H9 (cell line): Measurements from ENCODE around the gene EBPL. TPM values are rescaled to one million over a fixed set of nuclear protein-coding genes. Genes with fewer than 3 reads are reported as not detected.

ENCODE experiments used
- DNase-seq: peaks from one replicate; pipeline ENCODE4 v3.0.0-alpha.2; 2017
- H2AFZ ChIP-seq: one replicate; pipeline ENCODE4 v1.6.1; 2013; ENCODE audit warnings: mild to moderate bottlenecking, low read length, control low read depth, moderate library complexity
- H2AK5ac ChIP-seq: 2 replicates; pipeline ENCODE4 v1.6.1; 2013; ENCODE audit warnings: low read length, control low read depth, mixed read lengths; ENCODE audit not compliant: insufficient read length
- H2BK120ac ChIP-seq: one replicate; pipeline ENCODE4 v1.6.1; 2013; ENCODE audit warnings: low read depth, mild to moderate bottlenecking, low read length, control low read depth, inconsistent platforms; ENCODE audit not compliant: poor library complexity, severe bottlenecking
- H2BK12ac ChIP-seq: 2 replicates; pipeline ENCODE4 v1.6.1; 2013; ENCODE audit warnings: low read length, control low read depth, mixed read lengths, low read depth; ENCODE audit not compliant: insufficient read length
- H2BK15ac ChIP-seq: 2 replicates; pipeline ENCODE4 v1.6.1; 2013; ENCODE audit warnings: low read depth, low read length, control low read depth
- H2BK20ac ChIP-seq: one replicate; pipeline ENCODE4 v1.6.1; 2013; ENCODE audit warnings: low read depth, mild to moderate bottlenecking, low read length, control low read depth, inconsistent platforms; ENCODE audit not compliant: poor library complexity, severe bottlenecking
- H2BK5ac ChIP-seq: 2 replicates; pipeline ENCODE4 v1.6.1; 2013; ENCODE audit warnings: low read length, control low read depth, mixed read lengths; ENCODE audit not compliant: insufficient read length
- H3K14ac ChIP-seq: 2 replicates; pipeline ENCODE4 v1.6.1; 2013; ENCODE audit warnings: low read length, control low read depth; ENCODE audit not compliant: insufficient read depth
- H3K18ac ChIP-seq: 2 replicates; pipeline ENCODE4 v1.6.1; 2013; ENCODE audit warnings: low read depth, mild to moderate bottlenecking, mixed read lengths, low read length, control low read depth; ENCODE audit not compliant: insufficient read length
- H3K23ac ChIP-seq: 2 replicates; pipeline ENCODE4 v1.6.1; 2013; ENCODE audit warnings: low read length, control low read depth, mixed read lengths, low read depth; ENCODE audit not compliant: insufficient read length
- H3K23me2 ChIP-seq: 2 replicates; pipeline ENCODE4 v1.6.1; 2013; ENCODE audit warnings: low read depth, mild to moderate bottlenecking, mixed read lengths, low read length, control low read depth; ENCODE audit not compliant: insufficient read length, poor library complexity, severe bottlenecking
- H3K27ac ChIP-seq: 2 replicates; pipeline ENCODE4 v1.5.1; 2013; ENCODE audit warnings: low read length, control low read depth, mixed read lengths, low read depth; ENCODE audit not compliant: insufficient read length
- H3K27me3 ChIP-seq: 2 replicates; pipeline ENCODE4 v1.6.1; 2013; ENCODE audit warnings: low read length, control low read depth, inconsistent platforms; ENCODE audit not compliant: insufficient read depth
- H3K4ac ChIP-seq: 2 replicates; pipeline ENCODE4 v1.6.1; 2013; ENCODE audit warnings: low read depth, mild to moderate bottlenecking, control low read depth, inconsistent platforms, low read length, moderate library complexity
- H3K4me1 ChIP-seq: 2 replicates; pipeline ENCODE4 v1.6.1; 2013; ENCODE audit warnings: low read length, control low read depth, inconsistent platforms; ENCODE audit not compliant: insufficient read depth
- H3K4me2 ChIP-seq: 2 replicates; pipeline ENCODE4 v1.6.1; 2013; ENCODE audit warnings: low read length, control low read depth, mixed read lengths; ENCODE audit not compliant: insufficient read length, insufficient read depth
- H3K56ac ChIP-seq: 2 replicates; pipeline ENCODE4 v1.6.1; 2013; ENCODE audit warnings: low read depth, mild to moderate bottlenecking, mixed read lengths, low read length, control low read depth; ENCODE audit not compliant: insufficient read length
- H3K79me1 ChIP-seq: 2 replicates; pipeline ENCODE4 v1.6.1; 2013; ENCODE audit warnings: low read depth, mild to moderate bottlenecking, moderate library complexity, low read length, control low read depth, inconsistent platforms; ENCODE audit not compliant: insufficient read depth, poor library complexity, severe bottlenecking
- H3K79me2 ChIP-seq: 2 replicates; pipeline ENCODE4 v1.6.1; 2013; ENCODE audit warnings: low read length, control low read depth, inconsistent platforms; ENCODE audit not compliant: insufficient read depth
- H3K9ac ChIP-seq: 2 replicates; pipeline ENCODE4 v1.6.1; 2013; ENCODE audit warnings: low read length, control low read depth, mixed read lengths; ENCODE audit not compliant: insufficient read length; ENCODE audit errors: extremely low read depth
- H3K9me3 ChIP-seq: one replicate; pipeline ENCODE4 v1.6.1; 2013; ENCODE audit warnings: low read depth, low read length, inconsistent platforms; ENCODE audit not compliant: control insufficient read depth
- H3T11ph ChIP-seq: one replicate; pipeline ENCODE4 v1.6.1; 2013; ENCODE audit warnings: mild to moderate bottlenecking, low read length, control low read depth, inconsistent platforms
- H4K20me1 ChIP-seq: one replicate; pipeline ENCODE4 v1.6.1; 2013; ENCODE audit not compliant: control insufficient read depth, insufficient read length, insufficient read depth
- H4K5ac ChIP-seq: 2 replicates; pipeline ENCODE4 v1.6.1; 2013; ENCODE audit warnings: low read depth, mild to moderate bottlenecking, mixed read lengths, low read length, control low read depth; ENCODE audit not compliant: insufficient read length
- H4K8ac ChIP-seq: replicated peaks from 2 replicates; pipeline ENCODE4 v1.6.1; 2013; ENCODE audit warnings: low read length, control low read depth, mixed read lengths, low read depth; ENCODE audit not compliant: insufficient read length
- H4K91ac ChIP-seq: 2 replicates; pipeline ENCODE4 v1.6.1; 2013; ENCODE audit warnings: low read depth, mild to moderate bottlenecking, moderate library complexity, mixed read lengths, low read length, control low read depth; ENCODE audit not compliant: insufficient read length
- H3K27ac Mint-ChIP-seq, 3 experiments: 2 replicates in 2 of 3; 3 replicates in 1 of 3; pipeline ENCODE4 v1.8.0; 2020 to 2021; ENCODE audit warnings: mixed read lengths in 3 of 3, mild to moderate bottlenecking in 1 of 3, moderate library complexity in 1 of 3
- H3K27me3 Mint-ChIP-seq: 2 replicates; pipeline ENCODE4 v1.8.0; 2021; ENCODE audit warnings: low read depth, mild to moderate bottlenecking, moderate library complexity, mixed read lengths
- H3K36me3 Mint-ChIP-seq, 3 experiments: 2 replicates in 2 of 3; 3 replicates in 1 of 3; pipeline ENCODE4 v1.8.0; 2020 to 2021; ENCODE audit warnings: low read depth in 3 of 3, mixed read lengths in 3 of 3; ENCODE audit not compliant: insufficient read depth in 1 of 3
- H3K4me1 Mint-ChIP-seq, 2 experiments: 2 replicates each; pipeline ENCODE4 v1.8.0; 2020; ENCODE audit warnings: mixed read lengths in 2 of 2
- H3K4me3 Mint-ChIP-seq, 2 experiments: 2 replicates in 1 of 2; 3 replicates in 1 of 2; pipeline ENCODE4 v1.8.0; 2020 to 2021; ENCODE audit warnings: mild to moderate bottlenecking in 2 of 2, mixed read lengths in 2 of 2, moderate library complexity in 1 of 2
- H3K9me3 Mint-ChIP-seq, 2 experiments: 2 replicates in 1 of 2; 3 replicates in 1 of 2; pipeline ENCODE4 v1.8.0; 2020; ENCODE audit warnings: mild to moderate bottlenecking in 2 of 2, mixed read lengths in 2 of 2, moderate library complexity in 1 of 2
- WGBS: extraction: QIAGEN DNeasy Blood & Tissue Kit; methylation state at CpG from one replicate; pipeline ENCODE4 v1.1.7; 2013; ENCODE audit warnings: missing lambda C conversion rate, low lambda C conversion rate, mixed read lengths; ENCODE audit not compliant: insufficient read length; ENCODE audit errors: extremely low coverage; 5-methylcytosine and 5-hydroxymethylcytosine counted together
- total RNA-seq: library from RNA; stranded (reverse); gene quantifications from 2 replicates; pipeline ENCODE4 v1.2.1, GENCODE V29; 2021
- TF ChIP-seq, protein P1 (sequence below): fragments of 200-600 bp; sonication (generic); conservative IDR thresholded peaks from 3 replicates; pipeline ENCODE4 v1.8.0; 2021; ENCODE audit warnings: antibody characterized with exemption, mild to moderate bottlenecking

EBPL gene
- total RNA-seq, 1 experiment from 2014 or later, result 65.9 TPM

DNA sequence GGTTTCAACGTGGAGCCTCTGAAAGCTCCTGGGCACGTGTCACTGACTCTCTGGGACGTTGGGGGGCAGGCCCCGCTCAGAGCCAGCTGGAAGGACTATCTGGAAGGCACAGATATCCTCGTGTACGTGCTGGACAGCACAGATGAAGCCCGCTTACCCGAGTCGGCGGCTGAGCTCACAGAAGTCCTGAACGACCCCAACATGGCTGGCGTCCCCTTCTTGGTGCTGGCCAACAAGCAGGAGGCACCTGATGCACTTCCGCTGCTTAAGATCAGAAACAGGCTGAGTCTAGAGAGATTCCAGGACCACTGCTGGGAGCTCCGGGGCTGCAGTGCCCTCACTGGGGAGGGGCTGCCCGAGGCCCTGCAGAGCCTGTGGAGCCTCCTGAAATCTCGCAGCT lies 60.7 kb downstream of the EBPL start:
- Histone ChIP-seq H3K56ac (no peak overlapping the region), H3K9me3 (no peaks in the 10 kb centered on the region), H3K27ac (no peak overlapping the region), H3K27me3 (no peaks in the 10 kb centered on the region), H2BK15ac (no peak overlapping the region), H3T11ph (no peak overlapping the region), H2BK12ac (no peak overlapping the region), H2BK120ac (no peak overlapping the region), H3K4me2 (no peak overlapping the region), H3K18ac (no peak overlapping the region), H3K79me2 (no peaks in the 10 kb centered on the region), H4K91ac (no peak overlapping the region), H4K20me1 (no peaks in the 10 kb centered on the region), H2BK20ac (no peak overlapping the region), H2AFZ (no peak overlapping the region), H3K23ac (no peak overlapping the region), H3K23me2 (no peaks in the 10 kb centered on the region), H3K9ac (no peak overlapping the region), H2BK5ac (no peak overlapping the region), H4K8ac (no peak overlapping the region), H2AK5ac (no peak overlapping the region), H3K4ac (no peak overlapping the region), H3K14ac (no peak overlapping the region), H4K5ac (no peak overlapping the region), H3K79me1 (no peaks in the 10 kb centered on the region), H3K4me1 (peaks cover 5% of the 10 kb centered on the region)
- Mint-ChIP-seq H3K27me3 (peaks cover 2% of the 10 kb centered on the region), H3K36me3 (no peaks in the 10 kb centered on the region), H3K4me3 (no peak overlapping the region), H3K4me1 (peaks cover 15 to 32% of the 10 kb centered on the region in 2 experiments), H3K27ac (no peak overlapping the region), H3K9me3 (no peaks in the 10 kb centered on the region)
- WGBS, result no CpG with 5 or more reads among the region's 16 CpGs
- TF ChIP-seq, protein P1, sequence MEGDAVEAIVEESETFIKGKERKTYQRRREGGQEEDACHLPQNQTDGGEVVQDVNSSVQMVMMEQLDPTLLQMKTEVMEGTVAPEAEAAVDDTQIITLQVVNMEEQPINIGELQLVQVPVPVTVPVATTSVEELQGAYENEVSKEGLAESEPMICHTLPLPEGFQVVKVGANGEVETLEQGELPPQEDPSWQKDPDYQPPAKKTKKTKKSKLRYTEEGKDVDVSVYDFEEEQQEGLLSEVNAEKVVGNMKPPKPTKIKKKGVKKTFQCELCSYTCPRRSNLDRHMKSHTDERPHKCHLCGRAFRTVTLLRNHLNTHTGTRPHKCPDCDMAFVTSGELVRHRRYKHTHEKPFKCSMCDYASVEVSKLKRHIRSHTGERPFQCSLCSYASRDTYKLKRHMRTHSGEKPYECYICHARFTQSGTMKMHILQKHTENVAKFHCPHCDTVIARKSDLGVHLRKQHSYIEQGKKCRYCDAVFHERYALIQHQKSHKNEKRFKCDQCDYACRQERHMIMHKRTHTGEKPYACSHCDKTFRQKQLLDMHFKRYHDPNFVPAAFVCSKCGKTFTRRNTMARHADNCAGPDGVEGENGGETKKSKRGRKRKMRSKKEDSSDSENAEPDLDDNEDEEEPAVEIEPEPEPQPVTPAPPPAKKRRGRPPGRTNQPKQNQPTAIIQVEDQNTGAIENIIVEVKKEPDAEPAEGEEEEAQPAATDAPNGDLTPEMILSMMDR, result no peak
- DNase-seq, result no peak
